Nephron progenitor cell (in vitro differentiated cells): ENCODE data around the gene C6orf89.

Experiments
- DNase-seq: peaks from one replicate; pipeline ENCODE4 v3.0.0; 2021
- H3K27ac Mint-ChIP-seq: 2 replicates; pipeline ENCODE4 v1.8.0; 2021; ENCODE audit warnings: mild to moderate bottlenecking, moderate library complexity, mixed read lengths
- H3K27me3 Mint-ChIP-seq: 2 replicates; pipeline ENCODE4 v1.8.0; 2021; ENCODE audit warnings: mild to moderate bottlenecking, low read depth, mixed read lengths; ENCODE audit not compliant: poor library complexity
- H3K36me3 Mint-ChIP-seq: 2 replicates; pipeline ENCODE4 v1.8.0; 2021; ENCODE audit warnings: low read depth, mixed read lengths
- H3K4me1 Mint-ChIP-seq: 2 replicates; pipeline ENCODE4 v1.8.0; 2021; ENCODE audit warnings: mixed read lengths
- H3K4me3 Mint-ChIP-seq: 2 replicates; pipeline ENCODE4 v1.8.0; 2021; ENCODE audit warnings: mild to moderate bottlenecking, moderate library complexity, mixed read lengths
- H3K9me3 Mint-ChIP-seq: 2 replicates; pipeline ENCODE4 v1.8.0; 2021; ENCODE audit warnings: mild to moderate bottlenecking, moderate library complexity, mixed read lengths
- CTCF ChIP-seq: fragments of 200-600 bp; sonication (generic); IDR thresholded peaks from 2 replicates; pipeline ENCODE4 v1.5.0; 2021; ENCODE audit warnings: antibody characterized with exemption

C6orf89 gene

GRCh38 chr6:36904851-36905393 is 19.2 kb downstream of the C6orf89 start:
- Mint-ChIP-seq H3K4me1 (peaks cover 7% of the 10 kb centered on the region), H3K4me3 (no peak overlapping the region), H3K27me3 (no peaks in the 10 kb centered on the region), H3K9me3 (no peaks in the 10 kb centered on the region), H3K36me3 (peaks cover 15% of the 10 kb centered on the region), H3K27ac (no peak overlapping the region)
- DNase-seq: no peak
- no peak for TF ChIP-seq CTCF

- Mint-ChIP-seq H3K36me3 (peaks cover 15% of the 10 kb centered on the region), H3K27me3 (no peaks in the 10 kb centered on the region), H3K4me3 (no peak overlapping the region), H3K4me1 (peaks cover 7% of the 10 kb centered on the region), H3K9me3 (no peaks in the 10 kb centered on the region), H3K27ac (no peak overlapping the region)
- no peak for DNase-seq
- no peak for TF ChIP-seq CTCF
Observed at GRCh38 chr6:36906539-36907325, 21.0 kb downstream of the C6orf89 start.

GRCh38 chr6:36907781-36908180 is 22.0 kb downstream of the C6orf89 start:
- Mint-ChIP-seq H3K9me3 (no peaks in the 10 kb centered on the region), H3K27me3 (no peaks in the 10 kb centered on the region), H3K4me1 (peaks cover 7% of the 10 kb centered on the region), H3K27ac (peak overlapping the region; percentile 62), H3K4me3 (no peak overlapping the region), H3K36me3 (peaks cover 10% of the 10 kb centered on the region)
- DNase-seq: no peak
- no peak for TF ChIP-seq CTCF

GRCh38 chr6:36908747-36909146 is 23.0 kb downstream of the C6orf89 start:
- Mint-ChIP-seq H3K27ac (no peak overlapping the region), H3K9me3 (no peaks in the 10 kb centered on the region), H3K4me3 (no peak overlapping the region), H3K27me3 (no peaks in the 10 kb centered on the region), H3K36me3 (peaks cover 6% of the 10 kb centered on the region), H3K4me1 (peaks cover 7% of the 10 kb centered on the region)
- no peak for DNase-seq
- no peak for TF ChIP-seq CTCF

GRCh38 chr6:36912030-36912454 is 26.3 kb downstream of the C6orf89 start:
- DNase-seq: no peak
- H3K27ac Mint-ChIP-seq: no peak overlapping the region
- H3K9me3 Mint-ChIP-seq: no peaks in the 10 kb centered on the region
- peaks cover 18% of the 10 kb centered on the region for H3K4me1 Mint-ChIP-seq
- no peak for TF ChIP-seq CTCF
- peaks cover 5% of the 10 kb centered on the region for H3K36me3 Mint-ChIP-seq
- H3K4me3 Mint-ChIP-seq: no peak overlapping the region
- no peaks in the 10 kb centered on the region for H3K27me3 Mint-ChIP-seq

GRCh38 chr6:36912586-36912985 is 26.8 kb downstream of the C6orf89 start:
- H3K9me3 Mint-ChIP-seq: no peaks in the 10 kb centered on the region
- no peaks in the 10 kb centered on the region for H3K27me3 Mint-ChIP-seq
- H3K4me1 Mint-ChIP-seq: peaks cover 18% of the 10 kb centered on the region
- DNase-seq: no peak
- H3K4me3 Mint-ChIP-seq: no peak overlapping the region
- peaks cover 5% of the 10 kb centered on the region for H3K36me3 Mint-ChIP-seq
- H3K27ac Mint-ChIP-seq: no peak overlapping the region
- no peak for TF ChIP-seq CTCF
